Stimulated activated naive CD8-positive, alpha-beta T cell treated with anti-CD3 and anti-CD28 coated beads, Interleukin-15, amount 100 ng/mL, for 72 hours (primary cell): Measurements from ENCODE around the gene LTB4R.

Experiments used
- ATAC-seq: fragments of 150-1000 bp; cut with Tn5 transposase; 2 replicates; pipeline ENCODE4 v1.10.0; 2021; ENCODE audit warnings: mild to moderate bottlenecking, moderate library complexity
- DNase-seq, 2 donors: peaks; one replicate each; pipeline ENCODE4 v3.0.0; 2021 to 2022
- H3K27ac Mint-ChIP-seq, 2 donors: one replicate each; pipeline ENCODE4 v1.8.0; 2022; ENCODE audit warnings: mild to moderate bottlenecking in 2 of 2, mixed read lengths in 2 of 2, moderate library complexity in 2 of 2
- H3K27me3 Mint-ChIP-seq: one replicate; pipeline ENCODE4 v1.8.0; 2022; ENCODE audit warnings: mixed read lengths
- H3K4me1 Mint-ChIP-seq: one replicate; pipeline ENCODE4 v1.8.0; 2022; ENCODE audit warnings: mild to moderate bottlenecking, mixed read lengths
- H3K4me3 Mint-ChIP-seq, 2 donors: one replicate each; pipeline ENCODE4 v1.8.0; 2022; ENCODE audit warnings: mild to moderate bottlenecking in 2 of 2, mixed read lengths in 2 of 2, moderate library complexity in 1 of 2
- H3K9me3 Mint-ChIP-seq, 2 donors: one replicate each; pipeline ENCODE4 v1.8.0; 2022; ENCODE audit warnings: mixed read lengths in 2 of 2

The LTB4R gene, protein sequence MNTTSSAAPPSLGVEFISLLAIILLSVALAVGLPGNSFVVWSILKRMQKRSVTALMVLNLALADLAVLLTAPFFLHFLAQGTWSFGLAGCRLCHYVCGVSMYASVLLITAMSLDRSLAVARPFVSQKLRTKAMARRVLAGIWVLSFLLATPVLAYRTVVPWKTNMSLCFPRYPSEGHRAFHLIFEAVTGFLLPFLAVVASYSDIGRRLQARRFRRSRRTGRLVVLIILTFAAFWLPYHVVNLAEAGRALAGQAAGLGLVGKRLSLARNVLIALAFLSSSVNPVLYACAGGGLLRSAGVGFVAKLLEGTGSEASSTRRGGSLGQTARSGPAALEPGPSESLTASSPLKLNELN

DNA sequence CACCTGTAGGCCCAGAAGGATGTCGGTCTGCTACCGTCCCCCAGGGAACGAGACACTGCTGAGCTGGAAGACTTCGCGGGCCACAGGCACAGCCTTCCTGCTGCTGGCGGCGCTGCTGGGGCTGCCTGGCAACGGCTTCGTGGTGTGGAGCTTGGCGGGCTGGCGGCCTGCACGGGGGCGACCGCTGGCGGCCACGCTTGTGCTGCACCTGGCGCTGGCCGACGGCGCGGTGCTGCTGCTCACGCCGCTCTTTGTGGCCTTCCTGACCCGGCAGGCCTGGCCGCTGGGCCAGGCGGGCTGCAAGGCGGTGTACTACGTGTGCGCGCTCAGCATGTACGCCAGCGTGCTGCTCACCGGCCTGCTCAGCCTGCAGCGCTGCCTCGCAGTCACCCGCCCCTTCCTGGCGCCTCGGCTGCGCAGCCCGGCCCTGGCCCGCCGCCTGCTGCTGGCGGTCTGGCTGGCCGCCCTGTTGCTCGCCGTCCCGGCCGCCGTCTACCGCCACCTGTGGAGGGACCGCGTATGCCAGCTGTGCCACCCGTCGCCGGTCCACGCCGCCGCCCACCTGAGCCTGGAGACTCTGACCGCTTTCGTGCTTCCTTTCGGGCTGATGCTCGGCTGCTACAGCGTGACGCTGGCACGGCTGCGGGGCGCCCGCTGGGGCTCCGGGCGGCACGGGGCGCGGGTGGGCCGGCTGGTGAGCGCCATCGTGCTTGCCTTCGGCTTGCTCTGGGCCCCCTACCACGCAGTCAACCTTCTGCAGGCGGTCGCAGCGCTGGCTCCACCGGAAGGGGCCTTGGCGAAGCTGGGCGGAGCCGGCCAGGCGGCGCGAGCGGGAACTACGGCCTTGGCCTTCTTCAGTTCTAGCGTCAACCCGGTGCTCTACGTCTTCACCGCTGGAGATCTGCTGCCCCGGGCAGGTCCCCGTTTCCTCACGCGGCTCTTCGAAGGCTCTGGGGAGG is at the start of gene LTB4R:
Gene LTB4R (plus strand): TSS at position 857 of the 959 bp plus-strand sequence. CDS start 4,150 bp downstream, outside the sequence.
- Mint-ChIP-seq H3K4me3 (peak within 1 kb of the TSS; percentile 69 to 84), H3K27me3 (no peaks in the 10 kb centered on the region), H3K27ac (peak within 1 kb of the TSS; percentile 55 to 81), H3K9me3 (no peaks in the 10 kb centered on the region), H3K4me1 (peaks cover 79% of the 10 kb centered on the region)
- ATAC-seq (peak; percentile 88), DNase-seq (peak; percentile 72 to 77)

DNA sequence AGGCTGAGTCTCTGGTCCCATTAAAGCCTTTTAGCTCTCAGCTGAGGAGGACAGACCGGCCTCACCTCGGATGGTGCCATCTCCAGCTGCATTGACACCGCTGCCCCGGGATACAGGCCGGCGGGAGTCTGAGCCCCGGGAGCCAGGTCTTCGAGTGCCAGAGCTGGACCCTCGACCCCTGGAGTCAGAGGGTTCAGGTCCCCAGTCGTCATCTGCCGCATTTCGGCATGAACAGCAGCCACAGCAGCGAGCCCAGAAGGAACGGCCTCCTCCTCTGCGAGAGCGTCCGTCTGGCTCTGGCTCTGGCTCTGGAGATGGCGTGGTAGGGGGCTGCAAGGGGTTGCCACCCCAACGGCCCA is 49.4 kb upstream of the LTB4R start:
- Mint-ChIP-seq H3K27ac (no peak overlapping the region), H3K4me1 (no peaks in the 10 kb centered on the region), H3K9me3 (no peaks in the 10 kb centered on the region), H3K4me3 (no peak overlapping the region), H3K27me3 (no peaks in the 10 kb centered on the region)
- ATAC-seq (no peak), DNase-seq (no peak)

DNA sequence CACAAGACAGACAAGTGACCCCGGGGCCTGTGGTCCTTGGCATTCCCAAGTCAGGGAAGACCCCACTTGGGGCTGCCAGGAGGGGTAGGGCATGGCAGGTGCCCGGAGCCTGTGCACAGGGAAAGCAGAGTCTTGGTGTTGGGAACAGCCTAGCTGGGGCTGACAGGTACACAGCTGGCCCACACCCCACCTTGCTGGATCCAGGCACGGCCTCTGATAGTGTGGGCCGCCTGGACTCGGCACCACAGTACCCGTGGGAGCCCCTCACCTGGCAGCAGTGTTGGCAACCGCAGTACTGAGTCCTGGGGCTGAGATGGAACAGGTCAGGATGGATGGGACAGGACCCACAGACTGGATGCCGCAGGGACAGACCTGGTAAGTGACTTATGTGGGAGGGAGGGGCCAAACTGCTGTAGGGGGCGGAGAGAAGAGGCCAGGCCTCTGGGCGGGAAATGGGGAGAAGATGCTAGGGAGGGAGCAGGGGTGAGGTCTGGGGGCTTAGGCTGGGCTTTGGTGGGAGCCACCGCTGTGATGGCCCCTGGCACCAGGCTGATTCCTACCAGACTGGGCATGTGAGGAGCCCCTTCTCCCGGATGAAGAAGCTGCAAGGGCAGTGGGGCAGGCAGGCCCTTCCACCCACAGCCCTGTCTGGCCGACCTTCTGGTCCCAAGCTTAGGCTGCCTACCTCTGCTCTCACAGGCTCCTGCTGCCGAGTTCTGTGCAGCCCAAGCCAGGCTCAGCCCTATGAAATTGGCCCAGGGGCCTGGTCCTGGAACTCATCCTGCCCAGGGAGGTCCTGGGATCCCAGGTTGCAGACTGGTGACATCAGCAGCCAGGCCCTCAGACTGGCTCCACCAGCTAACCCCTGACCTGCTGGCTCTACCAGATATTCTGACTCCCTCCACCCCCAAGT is 48.2 kb upstream of the LTB4R start, which contains the start of gene TGM1:
Gene TGM1 (minus strand): TSS at position 357 of the 913 bp plus-strand sequence. CDS start 825 bp downstream, outside the sequence.
- Mint-ChIP-seq H3K27me3 (no peaks in the 10 kb centered on the region), H3K4me3 (no peak within 1 kb of the TSS), H3K4me1 (no peaks in the 10 kb centered on the region), H3K27ac (peak within 1 kb of the TSS in 1 of 2 donors; percentile 67), H3K9me3 (no peaks in the 10 kb centered on the region)
- DNase-seq = no peak
- ATAC-seq = peak; percentile 15

DNA sequence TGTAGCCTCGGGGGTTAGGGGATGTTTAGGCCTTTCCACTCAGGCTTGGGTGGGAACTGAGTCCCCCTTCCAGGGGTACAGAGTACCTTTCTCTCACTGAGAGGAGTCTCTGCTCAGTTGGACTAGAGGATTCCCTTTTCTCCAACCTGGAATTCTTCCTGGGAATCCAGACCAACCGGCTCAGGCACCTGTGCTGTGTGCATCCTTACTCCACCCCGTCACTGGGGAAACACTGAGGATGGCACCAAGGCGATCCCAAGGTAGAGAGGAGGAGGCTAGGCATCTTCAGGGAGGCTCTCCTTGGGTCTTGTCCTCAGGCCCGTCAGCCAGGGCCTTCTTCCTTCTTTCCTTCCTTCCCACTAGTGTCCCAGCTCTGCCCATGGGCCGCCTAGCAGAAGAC is 47.5 kb upstream of the LTB4R start:
- no peaks in the 10 kb centered on the region for H3K27me3 Mint-ChIP-seq

DNA sequence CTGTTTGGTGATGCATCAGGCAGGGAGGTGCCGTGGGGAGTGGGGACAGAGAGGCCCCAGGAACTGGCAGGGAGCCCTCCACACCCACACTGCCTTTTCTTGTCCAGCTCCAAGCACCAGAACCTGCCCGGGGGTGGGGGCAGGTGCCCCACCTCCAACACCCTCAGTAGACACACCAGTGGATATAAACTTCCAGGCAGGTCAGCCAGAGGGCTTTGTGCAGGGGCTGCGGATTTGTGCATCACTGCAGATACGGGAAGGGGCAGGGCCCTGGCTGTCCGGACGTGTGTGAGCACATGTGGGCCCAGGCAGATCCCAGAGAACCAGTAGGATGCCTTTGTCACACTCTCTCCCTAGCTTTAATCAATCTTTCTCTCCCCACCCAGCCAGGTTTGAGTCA is 47.0 kb upstream of the LTB4R start:
- Mint-ChIP-seq H3K4me1 (peaks cover 2% of the 10 kb centered on the region), H3K4me3 (no peak overlapping the region), H3K27me3 (no peaks in the 10 kb centered on the region), H3K27ac (no peak overlapping the region), H3K9me3 (no peaks in the 10 kb centered on the region)
- ATAC-seq (no peak), DNase-seq (no peak)

More for the DNA sequence above, 47.5 kb upstream of the LTB4R start:
- Mint-ChIP-seq H3K9me3 (no peaks in the 10 kb centered on the region), H3K27ac (peak overlapping the region in 1 of 2 donors; percentile 45), H3K4me1 (no peaks in the 10 kb centered on the region), H3K4me3 (no peak overlapping the region)
- DNase-seq = no peak
- ATAC-seq = no peak

DNA sequence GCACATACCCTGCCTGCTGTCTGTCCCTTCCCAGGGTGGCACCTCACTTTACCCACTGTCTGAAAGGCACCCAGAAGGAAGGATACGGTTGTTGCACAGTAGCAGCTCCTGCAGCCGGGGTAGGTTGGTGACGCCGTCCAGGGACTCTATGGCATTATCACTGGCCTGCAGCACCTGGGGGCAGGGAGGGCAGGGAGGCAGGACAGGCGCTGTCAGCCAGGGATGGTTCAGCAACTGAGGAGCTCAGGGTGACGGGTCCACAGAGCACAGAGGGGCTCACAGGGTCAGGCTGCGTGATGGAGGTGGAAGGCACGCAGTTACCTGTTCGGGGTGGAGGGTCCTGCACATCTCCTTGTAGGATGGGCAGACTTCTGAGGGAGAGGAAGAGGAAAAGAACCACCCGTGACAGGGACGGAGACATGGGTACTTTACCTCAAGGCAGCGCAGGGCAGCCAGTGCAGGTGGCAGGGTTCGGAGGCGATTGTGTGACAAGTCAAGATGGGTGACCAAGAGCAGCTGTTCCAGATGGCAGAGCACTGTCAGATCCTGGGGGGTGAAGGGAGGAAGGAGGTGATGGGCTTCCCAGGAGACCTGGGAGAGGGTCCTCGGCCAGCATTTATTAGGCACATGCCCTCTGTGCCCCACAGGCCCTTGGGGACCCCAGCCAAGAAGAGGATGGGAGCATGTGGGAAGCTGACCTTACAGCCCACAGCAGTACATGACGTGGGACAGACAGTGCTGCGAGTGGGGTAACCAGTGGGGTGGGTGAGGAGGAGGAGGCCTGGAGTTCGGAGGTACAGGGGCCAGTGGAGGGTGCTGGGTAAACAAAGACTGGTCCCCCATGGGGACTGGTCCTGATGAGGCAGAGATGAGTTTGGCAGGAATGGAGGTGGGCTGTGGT is 44.7 kb upstream of the LTB4R start:
- ATAC-seq = no peak
- Mint-ChIP-seq H3K4me1 (peaks cover 5% of the 10 kb centered on the region), H3K27ac (peak overlapping the region in 1 of 2 donors; percentile 14), H3K27me3 (no peaks in the 10 kb centered on the region), H3K9me3 (no peaks in the 10 kb centered on the region), H3K4me3 (no peak overlapping the region)
- DNase-seq = no peak

DNA sequence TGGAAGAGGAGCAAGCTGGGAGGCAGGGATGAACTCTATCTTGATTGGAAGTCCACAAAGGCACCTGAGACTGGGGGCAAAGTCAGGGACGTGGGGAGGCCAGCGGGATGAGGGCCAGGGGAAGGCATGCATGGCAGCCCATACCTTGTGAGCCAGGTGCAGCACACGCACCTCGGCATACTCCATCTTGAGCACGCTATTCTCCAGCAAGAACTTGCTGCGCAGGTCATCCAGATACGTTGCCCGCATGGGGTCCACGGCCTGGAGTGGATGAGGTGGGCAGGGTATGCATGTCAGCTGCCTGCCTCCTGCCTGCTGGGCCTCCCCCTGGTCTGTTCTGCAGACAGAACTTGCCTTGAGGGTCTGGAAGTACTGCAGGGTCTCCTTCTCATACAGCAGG is 43.8 kb upstream of the LTB4R start:
- ATAC-seq = no peak
- H3K27me3 Mint-ChIP-seq = no peaks in the 10 kb centered on the region
- H3K4me1 Mint-ChIP-seq = peaks cover 15% of the 10 kb centered on the region
- DNase-seq = no peak
- no peaks in the 10 kb centered on the region for H3K9me3 Mint-ChIP-seq
- H3K27ac Mint-ChIP-seq = no peak overlapping the region
- no peak overlapping the region for H3K4me3 Mint-ChIP-seq

DNA sequence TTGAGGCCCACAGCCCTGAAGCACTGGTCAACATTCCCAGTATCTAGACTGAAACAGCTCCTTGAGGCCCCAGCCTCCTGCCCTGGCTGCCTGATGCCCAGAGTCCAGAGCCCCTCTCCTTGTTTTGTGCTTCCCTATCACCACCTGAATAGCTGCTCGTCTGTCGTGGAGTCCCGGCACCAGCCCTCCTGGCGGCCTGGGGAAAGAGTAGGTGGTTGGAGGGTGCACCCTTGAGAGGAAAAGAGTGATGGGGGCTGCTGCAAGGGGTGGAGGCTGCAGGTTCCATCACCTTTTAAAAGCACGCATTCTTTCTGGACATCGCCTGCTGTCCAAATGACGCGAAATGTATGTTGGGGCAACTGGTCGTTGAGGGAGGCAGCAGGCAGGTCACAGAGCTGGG is 43.1 kb upstream of the LTB4R start:
- peaks cover 22% of the 10 kb centered on the region for H3K4me1 Mint-ChIP-seq
- H3K27me3 Mint-ChIP-seq = no peaks in the 10 kb centered on the region
- H3K27ac Mint-ChIP-seq = no peak overlapping the region
- ATAC-seq (no peak), DNase-seq (no peak)
- H3K4me3 Mint-ChIP-seq = no peak overlapping the region
- H3K9me3 Mint-ChIP-seq = no peaks in the 10 kb centered on the region

DNA sequence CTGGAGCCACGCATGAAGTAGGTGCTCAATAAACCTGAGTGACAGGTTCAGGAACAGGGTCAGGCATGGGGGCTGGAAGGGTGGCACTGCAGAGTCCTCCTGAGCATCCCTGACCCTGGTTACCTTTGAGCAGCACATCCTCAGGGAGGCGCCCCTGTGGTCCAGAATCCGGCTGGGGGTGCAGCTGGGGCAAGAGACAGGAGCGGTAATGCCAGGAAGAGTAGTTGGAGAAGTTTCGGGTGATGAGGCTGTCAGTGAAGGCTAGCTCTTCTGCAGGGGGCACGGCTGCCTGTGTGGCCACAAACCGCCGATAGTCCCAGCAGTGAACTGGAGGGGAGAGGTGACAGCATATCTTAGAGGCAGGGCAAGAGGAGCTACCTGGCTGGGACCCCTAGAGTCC is 41.9 kb upstream of the LTB4R start:
- Mint-ChIP-seq H3K4me3 (no peak overlapping the region), H3K9me3 (no peaks in the 10 kb centered on the region), H3K27ac (no peak overlapping the region), H3K4me1 (peaks cover 33% of the 10 kb centered on the region), H3K27me3 (no peaks in the 10 kb centered on the region)
- DNase-seq (no peak), ATAC-seq (no peak)

DNA sequence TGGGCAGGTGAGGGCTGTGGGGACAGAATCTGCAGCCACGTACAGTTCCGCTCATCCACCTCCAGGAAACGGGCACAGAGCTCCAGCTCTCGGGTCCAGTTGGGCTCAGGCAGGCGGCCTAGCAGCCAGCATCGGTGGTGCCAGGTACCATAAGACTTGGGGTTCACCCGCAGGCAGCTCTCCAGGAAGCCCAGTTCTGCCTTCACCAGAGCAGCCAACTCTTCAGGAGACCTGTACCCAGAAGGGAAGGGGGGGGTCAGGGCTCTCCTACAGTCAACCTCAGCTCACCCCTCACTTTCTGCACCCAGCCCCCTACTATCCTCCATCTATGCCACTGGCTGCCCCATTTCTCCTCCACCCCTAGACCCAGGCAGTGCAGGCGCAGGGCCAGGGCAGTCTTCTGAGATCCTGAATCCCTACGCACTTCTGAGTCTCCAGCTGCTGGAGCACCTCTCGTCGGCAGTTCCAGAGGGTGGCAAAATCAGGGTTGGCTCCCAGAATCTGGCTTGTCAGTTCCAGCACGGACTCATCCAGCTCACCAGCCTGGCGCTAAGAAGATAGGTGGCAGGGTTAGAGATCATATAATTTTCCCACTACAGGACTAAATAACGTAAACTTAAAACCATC is 41.3 kb upstream of the LTB4R start:
- Mint-ChIP-seq H3K4me1 (peaks cover 38% of the 10 kb centered on the region), H3K27me3 (no peaks in the 10 kb centered on the region), H3K9me3 (no peaks in the 10 kb centered on the region), H3K27ac (no peak overlapping the region), H3K4me3 (no peak overlapping the region)
- no peak for DNase-seq
- ATAC-seq = no peak

DNA sequence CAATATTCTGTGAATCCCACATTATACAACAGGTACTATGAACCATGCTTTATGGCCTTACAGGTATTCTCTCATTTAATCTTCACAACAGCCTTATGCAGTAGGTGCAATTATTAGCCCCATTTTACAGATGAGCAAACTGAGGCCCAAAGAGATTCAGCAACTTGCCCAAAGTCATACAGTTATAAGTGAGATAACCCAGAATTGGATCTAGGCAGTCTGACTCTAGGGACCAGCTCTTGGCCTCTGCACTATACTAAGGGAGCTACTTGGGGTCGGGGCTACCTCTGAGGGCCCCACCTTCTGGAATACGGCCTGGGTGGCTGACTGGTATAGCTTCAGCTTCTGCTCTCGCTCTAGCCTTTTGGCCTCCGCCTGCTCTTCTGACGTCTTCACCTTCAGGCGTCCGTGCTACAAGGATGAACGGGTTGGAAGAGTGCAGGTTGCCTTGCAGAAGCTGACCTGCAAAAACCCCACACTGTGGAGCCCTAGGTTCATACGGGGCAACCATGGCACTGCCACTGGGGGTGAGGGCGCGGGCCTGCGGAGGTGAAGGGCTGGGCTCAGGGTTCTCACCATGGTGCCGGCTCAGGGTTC is 40.7 kb upstream of the LTB4R start:
- peaks cover 44% of the 10 kb centered on the region for H3K4me1 Mint-ChIP-seq
- DNase-seq = no peak

DNA sequence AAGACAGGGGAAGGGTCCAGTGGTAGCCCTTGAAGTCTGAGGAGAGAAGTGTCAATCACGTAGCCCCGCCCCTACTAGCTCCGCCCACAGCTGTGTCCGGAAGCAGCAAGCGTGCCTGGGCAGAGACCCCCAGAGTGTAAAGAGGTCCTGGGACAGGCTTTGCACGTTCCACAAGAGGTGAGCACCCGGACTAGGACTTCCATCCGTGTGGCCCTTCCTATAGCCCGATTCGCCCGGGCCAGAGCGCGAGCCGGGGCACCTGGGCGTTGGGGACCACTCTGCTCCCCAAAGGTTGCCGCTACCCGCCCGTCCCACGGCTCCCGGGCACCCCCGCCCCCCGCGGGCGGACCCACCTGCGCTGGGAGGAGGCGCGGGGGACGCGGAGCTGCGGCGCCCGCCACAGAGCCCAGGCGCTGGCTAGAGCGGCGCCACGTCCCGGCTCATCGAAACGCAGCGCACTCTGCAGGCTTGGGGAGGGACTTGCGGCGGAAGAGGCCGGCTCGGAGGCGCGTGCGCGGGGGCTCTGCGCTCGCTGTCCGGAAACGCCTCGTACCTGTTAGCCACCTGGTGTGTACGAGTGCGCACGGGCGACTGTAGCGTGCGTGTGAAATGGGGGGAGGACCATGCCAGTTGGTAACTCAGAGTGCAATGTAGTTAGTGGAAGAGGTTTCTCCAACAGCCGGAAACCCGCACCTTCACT is 40.0 kb upstream of the LTB4R start, which contains the start of gene RABGGTA:
Gene RABGGTA (minus strand): TSS at position 464 of the 700 bp plus-strand sequence. CDS start 482 bp downstream, outside the sequence.
- peaks cover 44% of the 10 kb centered on the region for H3K4me1 Mint-ChIP-seq

More for the DNA sequence above, 40.7 kb upstream of the LTB4R start:
- peak overlapping the region; percentile 89 to 92 for H3K4me3 Mint-ChIP-seq
- H3K27me3 Mint-ChIP-seq = no peaks in the 10 kb centered on the region
- no peaks in the 10 kb centered on the region for H3K9me3 Mint-ChIP-seq
- H3K27ac Mint-ChIP-seq = peak overlapping the region; percentile 81 to 96
- ATAC-seq = no peak

DNA sequence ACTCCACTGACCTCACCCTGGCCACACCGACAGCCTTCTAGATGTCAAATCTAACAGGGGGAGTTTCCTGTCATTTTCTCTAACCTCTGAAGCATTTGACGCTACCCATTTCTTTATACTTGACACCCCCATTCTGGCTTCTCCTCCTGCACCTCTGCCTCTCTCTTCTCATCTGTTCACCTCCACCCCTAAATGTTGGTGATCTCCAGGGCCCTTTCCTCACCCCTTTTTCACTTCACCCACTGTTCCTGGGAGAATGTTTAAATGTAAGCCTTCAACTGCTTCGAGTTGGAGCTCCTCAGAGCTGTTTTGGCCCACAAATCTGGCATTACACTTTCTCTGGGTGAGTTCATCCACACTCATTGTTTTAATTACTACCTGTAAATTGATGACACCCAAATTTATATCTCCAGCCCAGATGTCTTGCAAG is 39.5 kb upstream of the LTB4R start:
- Mint-ChIP-seq H3K4me3 (peak overlapping the region; percentile 87 to 92), H3K4me1 (peaks cover 48% of the 10 kb centered on the region), H3K9me3 (no peaks in the 10 kb centered on the region), H3K27ac (peak overlapping the region; percentile 74 to 94), H3K27me3 (no peaks in the 10 kb centered on the region)
- DNase-seq (no peak), ATAC-seq (no peak)

More for the DNA sequence above, 40.0 kb upstream of the LTB4R start, which contains the start of gene RABGGTA:
- peak within 1 kb of the TSS; percentile 81 to 96 for H3K27ac Mint-ChIP-seq
- peak; percentile 88 for ATAC-seq
- H3K4me3 Mint-ChIP-seq = peak within 1 kb of the TSS; percentile 89 to 92
- peak; percentile 92 to 95 for DNase-seq
- H3K27me3 Mint-ChIP-seq = no peaks in the 10 kb centered on the region
- no peaks in the 10 kb centered on the region for H3K9me3 Mint-ChIP-seq
